ENCODE results near the gene CRB2.

GRCh38 chr9:123354806-123355508 lies 1.0 kb upstream of the CRB2 start:
- no peak for TF ChIP-seq CTCF (IDR thresholded peaks at IDR 0.05)
- TF ChIP-seq POLR2A (IDR thresholded peaks at IDR 0.05) = no peak

Measured in upper lobe of left lung (tissue), 4 donors.